HG03378 (cell line): ENCODE data around the gene P2RX7.
"Not testable (repeated sequence)": the region's sequence is repeated elsewhere in the genome, so short reads cannot be mapped to it uniquely, and the experiment has no call there.

ENCODE experiments used
- ATAC-seq: cut with Tn5 transposase; IDR thresholded peaks from one replicate; pipeline ENCODE4 v1.9.1; 2021; ENCODE audit warnings: mild to moderate bottlenecking, moderate library complexity; ENCODE audit not compliant: unreplicated experiment

P2RX7 gene

DNA sequence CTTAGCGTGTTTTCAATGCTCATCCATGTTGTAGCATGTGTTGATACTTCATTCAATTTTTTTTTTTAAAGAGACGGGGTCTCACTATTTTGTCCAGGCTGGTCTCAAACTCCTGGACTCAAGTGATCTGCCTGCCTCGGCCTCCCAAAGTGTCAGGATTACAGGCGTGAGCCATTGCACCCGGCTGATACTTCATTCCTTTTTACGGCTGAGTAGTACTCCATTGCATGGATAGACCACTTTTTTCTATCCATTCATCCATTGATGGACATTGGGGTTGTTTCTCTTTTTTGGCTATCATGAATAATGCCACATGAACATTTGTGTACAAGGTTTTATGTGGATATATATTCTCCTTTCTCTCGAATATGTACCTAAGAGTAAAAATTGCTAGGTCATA lies 1.2 kb downstream of the P2RX7 start:
- no peak for ATAC-seq

- no peak for ATAC-seq
Observed at GRCh38 chr12:121135320-121135719, 2.6 kb downstream of the P2RX7 start.

DNA sequence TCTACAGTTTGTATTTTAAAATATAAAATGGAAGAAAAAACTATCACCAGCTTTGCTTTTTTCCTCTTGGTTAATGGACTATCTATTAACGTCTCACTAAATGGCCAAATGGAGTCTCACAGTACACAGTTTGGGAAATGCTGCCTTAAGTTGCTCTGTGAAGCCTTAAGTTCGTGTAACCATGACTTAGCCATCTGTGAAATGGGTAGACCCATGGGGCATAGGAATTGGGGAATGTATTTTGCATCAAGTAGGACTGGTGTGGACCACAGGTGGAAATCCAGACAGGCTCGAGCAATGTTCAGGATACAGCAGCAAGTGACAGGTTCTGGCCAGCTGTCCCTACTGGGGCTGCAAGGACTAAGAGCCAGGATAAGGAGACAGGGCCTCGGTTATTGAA lies 4.8 kb downstream of the P2RX7 start:
- no peak for ATAC-seq

GRCh38 chr12:121138284-121138683 lies 5.6 kb downstream of the P2RX7 start:
- no peak for ATAC-seq

DNA sequence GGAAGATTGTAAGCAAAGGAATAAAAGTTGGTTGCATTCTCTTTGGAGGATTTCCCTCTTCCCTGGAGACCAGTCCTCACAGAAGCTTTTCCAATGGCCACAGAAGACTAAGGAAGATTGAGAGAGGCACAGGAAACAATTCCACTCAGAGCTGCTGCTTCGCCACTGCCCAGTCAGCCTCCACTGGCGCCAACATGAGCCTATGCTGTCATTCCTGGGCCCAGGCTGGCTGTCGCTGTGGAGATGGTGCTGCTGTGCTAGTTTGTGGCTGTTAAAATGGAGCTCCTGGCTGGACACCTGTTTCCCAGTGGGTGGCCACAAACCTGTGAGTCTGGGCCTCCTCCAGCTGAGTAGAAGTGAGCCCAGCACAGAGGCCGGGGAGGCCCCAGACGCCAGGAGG lies 6.6 kb downstream of the P2RX7 start:
- no peak for ATAC-seq

DNA sequence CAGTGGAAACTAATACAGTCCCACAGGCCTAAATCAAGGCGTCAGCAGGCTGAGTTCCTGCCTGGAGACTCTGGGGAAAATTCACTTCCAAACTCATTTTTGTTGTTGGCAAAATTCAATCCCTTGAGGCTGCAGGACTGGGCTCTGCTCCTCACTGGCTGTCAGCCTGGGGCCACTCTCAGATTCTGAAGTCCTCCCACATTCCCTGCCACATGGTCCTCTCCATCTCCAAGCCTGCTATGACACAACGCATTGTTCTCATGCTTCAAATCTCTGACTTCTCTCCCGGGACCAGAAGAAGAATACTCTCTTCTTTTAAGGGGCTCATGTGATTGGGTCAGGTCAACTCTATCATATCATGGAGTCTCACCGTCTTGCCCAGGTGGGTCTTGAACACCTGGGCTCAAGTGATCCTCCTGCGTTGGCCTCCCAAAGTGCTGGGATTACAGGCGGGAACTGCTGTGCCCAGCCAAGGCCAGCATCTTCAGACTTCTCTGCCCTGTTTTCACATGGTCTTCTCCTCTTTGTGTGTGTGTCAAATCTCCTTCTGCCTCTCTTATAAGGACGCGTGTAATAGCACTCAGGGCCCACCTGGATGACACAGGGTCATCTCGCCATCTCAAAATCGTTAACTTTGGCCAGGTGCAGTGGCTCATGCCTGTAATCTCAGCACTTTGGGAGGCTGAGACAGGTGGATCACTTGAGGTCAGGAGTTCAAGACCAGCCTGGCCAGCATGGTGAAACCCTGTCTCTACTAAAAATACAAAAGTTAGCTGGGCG lies 9.7 kb downstream of the P2RX7 start:
- ATAC-seq, result no peak

DNA sequence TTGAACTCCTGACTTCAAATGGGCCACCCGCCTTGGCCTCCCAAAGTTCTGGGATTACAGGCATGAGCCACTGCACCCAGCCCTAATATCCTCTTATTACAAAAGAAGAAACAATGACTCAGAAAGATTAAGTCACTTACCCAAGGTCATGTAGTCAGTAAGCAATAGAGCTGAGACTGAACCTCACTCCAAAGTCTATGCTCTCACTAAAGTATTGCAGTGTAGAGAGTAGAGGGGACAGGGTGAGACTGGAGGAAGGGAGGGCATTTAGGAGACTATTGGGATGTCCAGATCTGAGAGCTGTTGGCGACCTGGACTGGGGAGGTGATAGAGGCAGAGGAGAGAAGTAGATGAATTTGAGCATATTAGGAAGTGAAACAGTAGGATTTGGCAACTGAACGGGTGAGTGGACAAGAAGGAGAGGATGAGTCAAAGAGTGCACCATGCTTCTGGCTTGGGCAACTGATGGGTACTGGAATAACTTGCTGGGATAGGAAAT lies 11.8 kb downstream of the P2RX7 start:
- no peak for ATAC-seq

DNA sequence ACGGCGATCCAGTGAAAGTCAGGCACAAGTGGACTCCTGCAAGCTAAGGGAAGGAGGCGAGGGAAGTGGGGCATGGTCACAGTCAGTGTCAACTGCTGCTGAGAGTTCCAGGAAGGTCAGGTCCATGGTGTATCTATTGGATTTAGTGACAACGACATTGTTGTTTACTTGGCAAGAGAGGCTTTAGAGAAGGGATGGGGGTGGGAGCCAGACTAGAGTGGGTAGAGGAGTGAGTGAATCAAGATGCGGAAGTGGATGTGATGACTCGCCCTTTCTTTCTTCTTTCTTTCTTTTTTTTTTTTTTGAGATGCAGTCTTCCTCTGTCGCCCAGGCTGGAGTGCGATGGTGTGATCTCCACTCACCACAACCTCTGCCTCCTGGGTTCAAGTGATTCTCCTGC lies 12.5 kb downstream of the P2RX7 start:
- no peak for ATAC-seq

GRCh38 chr12:121149289-121149688 lies 16.6 kb downstream of the P2RX7 start:
- ATAC-seq, result not testable (repeated sequence)

DNA sequence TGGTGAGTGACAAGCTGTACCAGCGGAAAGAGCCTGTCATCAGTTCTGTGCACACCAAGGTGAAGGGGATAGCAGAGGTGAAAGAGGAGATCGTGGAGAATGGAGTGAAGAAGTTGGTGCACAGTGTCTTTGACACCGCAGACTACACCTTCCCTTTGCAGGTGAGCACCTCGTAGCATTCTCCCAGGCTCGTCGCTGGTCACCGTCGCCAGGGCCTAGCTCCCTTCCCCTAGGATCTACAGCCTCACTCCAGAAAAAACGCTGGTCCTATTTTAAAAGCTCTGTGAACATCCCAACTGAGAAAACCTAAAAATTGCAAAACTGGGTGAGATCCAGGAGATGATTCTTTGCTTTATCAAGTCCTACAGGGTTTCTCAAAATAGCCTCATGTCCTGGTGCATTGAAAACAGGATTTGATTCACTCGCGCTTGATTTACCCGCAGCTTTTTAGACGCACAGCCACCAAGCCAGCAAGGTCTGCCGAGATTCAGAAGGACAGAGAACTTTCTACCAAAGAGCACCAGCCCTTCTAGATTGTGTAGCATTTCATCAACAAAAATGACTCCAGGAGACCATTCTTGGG lies 22.2 kb downstream of the P2RX7 start:
- ATAC-seq, result no peak

DNA sequence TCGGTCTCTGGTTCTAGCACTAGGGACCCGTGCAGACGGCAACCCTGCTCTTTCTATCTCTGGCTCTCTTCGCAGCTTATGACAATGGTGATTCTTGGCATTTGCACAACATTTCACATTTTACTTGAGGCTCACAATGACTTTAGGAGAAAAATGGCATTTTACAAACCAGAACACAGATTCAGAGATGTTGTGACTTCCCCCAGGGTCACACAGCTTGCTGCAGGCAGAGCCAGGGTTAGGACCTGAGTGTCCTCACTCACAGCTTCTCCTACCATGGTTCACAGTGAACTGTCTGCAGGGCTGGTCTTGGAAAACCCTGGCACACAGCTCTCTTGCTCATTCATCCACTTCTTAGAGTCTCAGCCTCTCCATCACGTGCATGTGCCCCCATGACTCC lies 23.7 kb downstream of the P2RX7 start:
- ATAC-seq, result no peak

GRCh38 chr12:121158085-121158484 lies 25.4 kb downstream of the P2RX7 start:
- no peak for ATAC-seq

DNA sequence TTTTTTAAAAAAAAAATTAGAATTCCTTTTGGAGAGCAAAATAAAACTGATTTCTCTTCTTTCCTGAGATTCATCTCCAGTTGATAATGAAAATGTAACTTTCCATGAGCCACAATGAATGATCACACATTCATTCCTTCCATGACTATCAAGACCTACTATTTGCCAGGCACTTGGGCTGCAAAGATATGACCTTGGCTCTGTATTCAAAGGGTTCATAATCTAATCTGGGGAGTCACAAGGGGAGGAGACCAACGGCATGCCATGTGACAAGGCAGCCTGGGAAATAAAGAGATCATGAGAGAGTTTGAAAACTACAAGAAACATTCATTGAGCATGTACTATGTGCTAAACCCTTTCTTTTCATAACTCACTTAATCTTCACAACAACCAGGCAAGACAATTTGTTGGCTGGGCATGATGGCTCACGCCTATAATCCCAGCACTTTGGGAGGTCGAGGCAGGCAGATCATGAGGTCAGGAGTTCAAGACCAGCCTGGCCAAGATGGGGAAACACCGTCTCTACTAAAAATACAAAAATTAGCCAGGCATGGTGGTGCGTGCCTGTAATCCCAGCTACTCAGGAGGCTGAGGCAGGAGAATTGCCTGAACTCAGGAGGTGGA lies 26.2 kb downstream of the P2RX7 start:
- ATAC-seq, result not testable (repeated sequence)

DNA sequence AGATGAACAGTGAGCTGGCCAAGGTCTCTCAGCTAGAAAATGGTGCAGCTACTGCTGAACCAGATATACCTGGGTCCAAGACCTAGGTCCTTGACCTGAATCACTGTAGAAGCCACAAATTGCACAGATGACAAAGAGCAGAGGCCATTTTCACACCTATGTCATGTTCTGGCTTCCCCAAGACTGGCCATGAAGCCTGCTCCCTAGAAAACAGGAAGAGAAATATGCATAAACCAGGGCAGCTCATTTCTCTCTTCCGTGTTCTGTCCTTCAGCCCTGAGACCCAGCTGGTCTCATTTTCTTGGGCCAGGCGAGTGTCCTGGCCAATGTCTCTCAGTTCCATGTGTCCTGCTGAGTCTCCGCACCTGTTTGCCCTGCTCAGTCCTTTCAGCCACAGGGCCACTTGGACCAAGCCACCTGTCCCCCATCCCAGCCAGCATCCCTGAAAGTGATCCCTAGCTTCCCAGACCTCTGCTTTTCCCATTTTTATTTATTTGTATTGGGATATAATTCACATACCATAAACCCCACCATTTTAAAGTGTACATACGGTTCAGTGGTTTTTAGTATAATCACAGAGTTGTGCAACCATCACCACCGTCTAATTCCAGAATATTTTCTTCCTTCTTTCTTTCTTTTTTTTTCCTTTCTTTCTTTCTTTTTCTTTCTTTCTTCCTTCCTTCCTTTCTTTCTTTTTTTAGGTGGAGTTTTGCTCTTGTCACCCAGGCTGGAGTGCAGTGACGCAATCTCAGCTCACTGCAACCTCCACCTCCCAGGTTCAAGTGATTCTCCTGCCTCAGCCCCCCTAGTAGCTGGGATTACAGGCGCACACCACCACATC lies 27.0 kb downstream of the P2RX7 start:
- no peak for ATAC-seq

DNA sequence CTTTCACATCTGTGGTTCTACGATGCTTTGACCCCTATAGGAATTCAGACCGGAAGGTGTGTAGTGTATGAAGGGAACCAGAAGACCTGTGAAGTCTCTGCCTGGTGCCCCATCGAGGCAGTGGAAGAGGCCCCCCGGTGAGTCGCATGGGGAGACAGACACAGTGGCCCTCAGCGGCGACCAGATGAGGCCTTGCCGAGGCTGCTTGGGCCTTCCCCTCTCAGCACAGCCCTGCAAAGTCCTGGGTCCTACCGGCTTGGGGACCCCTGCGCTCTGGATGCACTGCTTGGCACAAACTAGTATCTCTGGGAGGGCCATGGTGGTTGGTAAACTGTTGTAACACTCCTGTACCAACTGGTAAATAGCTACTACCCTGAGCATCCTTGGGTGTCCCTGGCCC lies 29.7 kb downstream of the P2RX7 start:
- ATAC-seq, result no peak

- no peak for ATAC-seq
Observed at GRCh38 chr12:121162985-121163384, 30.3 kb downstream of the P2RX7 start.

DNA sequence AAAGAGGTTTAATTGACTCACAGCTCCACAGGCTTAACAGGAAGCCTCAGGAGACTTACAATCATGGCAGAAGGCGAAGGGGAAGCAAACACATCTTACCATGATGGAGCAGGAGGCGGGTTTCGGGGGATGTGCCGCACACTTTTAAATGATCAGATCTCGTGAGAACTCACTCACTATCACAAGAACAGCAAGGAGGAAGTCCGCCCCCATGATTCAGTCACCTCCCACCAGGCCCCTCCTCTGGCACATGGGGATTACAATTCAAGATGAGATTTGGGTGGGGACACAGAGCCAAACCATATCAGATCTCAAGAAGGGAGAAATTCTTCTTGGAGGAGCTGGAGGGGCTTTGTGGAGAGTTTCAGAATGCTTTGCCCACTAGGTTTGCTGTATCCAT lies 32.2 kb downstream of the P2RX7 start:
- not testable (repeated sequence) for ATAC-seq

DNA sequence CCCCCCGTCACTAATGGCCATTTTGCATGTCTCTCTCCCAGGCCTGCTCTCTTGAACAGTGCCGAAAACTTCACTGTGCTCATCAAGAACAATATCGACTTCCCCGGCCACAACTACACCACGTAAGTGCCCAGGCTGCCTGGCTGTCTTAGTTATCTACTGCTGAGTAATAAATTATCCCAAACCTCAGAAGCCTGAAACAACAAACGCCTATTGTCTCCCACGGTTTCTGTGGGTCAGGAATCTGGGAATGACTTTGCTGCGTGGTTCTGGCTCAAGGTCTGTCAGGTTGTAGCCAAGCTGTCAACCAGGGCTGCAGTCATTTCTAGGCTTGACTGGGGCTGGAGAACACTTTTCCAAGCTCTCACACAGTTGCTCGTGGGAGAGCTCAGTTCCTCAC lies 32.6 kb downstream of the P2RX7 start:
- no peak for ATAC-seq

GRCh38 chr12:121166356-121166755 lies 33.7 kb downstream of the P2RX7 start:
- no peak for ATAC-seq

- ATAC-seq, result no peak
Observed at GRCh38 chr12:121167232-121167820, 34.6 kb downstream of the P2RX7 start.

DNA sequence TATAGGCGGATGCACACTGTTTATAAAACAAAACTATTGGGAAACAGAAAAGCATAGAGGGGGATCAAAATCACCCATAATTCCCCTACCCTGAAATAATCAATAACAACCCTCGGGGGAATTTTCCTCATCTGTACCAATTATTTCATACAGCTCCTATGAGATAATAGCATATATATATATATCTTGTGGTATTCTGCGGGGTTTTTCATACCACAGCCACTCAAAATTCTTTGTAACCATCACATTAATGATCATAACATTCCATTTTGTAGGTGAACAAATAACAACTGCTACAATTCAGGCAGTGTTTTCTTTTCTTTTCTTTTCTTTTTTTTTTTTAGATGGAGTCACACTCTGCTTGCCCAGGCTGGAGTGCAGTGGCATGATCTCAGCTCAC lies 35.3 kb downstream of the P2RX7 start:
- ATAC-seq, result no peak
